ENCODE results near the gene TSHZ2.
"Not testable (repeated sequence)": the region's sequence is repeated elsewhere in the genome, so short reads cannot be mapped to it uniquely, and the experiment has no call there.

TSHZ2 gene

DNA sequence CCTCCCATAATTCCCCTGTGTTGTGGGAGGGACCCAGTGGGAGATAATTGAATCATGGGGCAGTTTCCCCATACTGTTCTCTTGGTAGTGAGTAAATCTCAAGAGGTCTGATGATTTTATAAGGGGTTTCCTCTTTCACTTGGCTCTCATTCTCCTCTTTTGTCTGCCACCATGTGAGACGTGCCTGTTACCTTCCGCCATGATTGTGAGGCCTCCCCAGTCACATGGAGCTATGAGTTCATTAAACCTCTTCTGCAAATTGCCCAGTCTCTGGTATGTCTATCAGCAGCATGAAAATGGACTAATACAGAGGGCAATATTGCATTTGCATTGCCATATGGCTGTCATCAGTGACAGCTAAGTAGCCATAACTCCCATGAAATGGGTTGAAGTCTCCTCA is 558.3 kb downstream of the TSHZ2 start:
- TF ChIP-seq, protein P1, sequence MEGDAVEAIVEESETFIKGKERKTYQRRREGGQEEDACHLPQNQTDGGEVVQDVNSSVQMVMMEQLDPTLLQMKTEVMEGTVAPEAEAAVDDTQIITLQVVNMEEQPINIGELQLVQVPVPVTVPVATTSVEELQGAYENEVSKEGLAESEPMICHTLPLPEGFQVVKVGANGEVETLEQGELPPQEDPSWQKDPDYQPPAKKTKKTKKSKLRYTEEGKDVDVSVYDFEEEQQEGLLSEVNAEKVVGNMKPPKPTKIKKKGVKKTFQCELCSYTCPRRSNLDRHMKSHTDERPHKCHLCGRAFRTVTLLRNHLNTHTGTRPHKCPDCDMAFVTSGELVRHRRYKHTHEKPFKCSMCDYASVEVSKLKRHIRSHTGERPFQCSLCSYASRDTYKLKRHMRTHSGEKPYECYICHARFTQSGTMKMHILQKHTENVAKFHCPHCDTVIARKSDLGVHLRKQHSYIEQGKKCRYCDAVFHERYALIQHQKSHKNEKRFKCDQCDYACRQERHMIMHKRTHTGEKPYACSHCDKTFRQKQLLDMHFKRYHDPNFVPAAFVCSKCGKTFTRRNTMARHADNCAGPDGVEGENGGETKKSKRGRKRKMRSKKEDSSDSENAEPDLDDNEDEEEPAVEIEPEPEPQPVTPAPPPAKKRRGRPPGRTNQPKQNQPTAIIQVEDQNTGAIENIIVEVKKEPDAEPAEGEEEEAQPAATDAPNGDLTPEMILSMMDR (IDR thresholded peaks at IDR 0.05; ENCODE audit: low read depth, low read length): no peak
- Histone ChIP-seq H3K27me3 (no peaks in the 10 kb centered on the region), H3K9me3 (no peaks in the 10 kb centered on the region; the same call in 1 of the 2 replicates), H3K36me3 (no peaks in the 10 kb centered on the region), H3K4me3 (ENCODE audit: low read depth, low read length) (no peak overlapping the region), H3K4me1 (no peaks in the 10 kb centered on the region)
- DNase-seq: no peak

DNA sequence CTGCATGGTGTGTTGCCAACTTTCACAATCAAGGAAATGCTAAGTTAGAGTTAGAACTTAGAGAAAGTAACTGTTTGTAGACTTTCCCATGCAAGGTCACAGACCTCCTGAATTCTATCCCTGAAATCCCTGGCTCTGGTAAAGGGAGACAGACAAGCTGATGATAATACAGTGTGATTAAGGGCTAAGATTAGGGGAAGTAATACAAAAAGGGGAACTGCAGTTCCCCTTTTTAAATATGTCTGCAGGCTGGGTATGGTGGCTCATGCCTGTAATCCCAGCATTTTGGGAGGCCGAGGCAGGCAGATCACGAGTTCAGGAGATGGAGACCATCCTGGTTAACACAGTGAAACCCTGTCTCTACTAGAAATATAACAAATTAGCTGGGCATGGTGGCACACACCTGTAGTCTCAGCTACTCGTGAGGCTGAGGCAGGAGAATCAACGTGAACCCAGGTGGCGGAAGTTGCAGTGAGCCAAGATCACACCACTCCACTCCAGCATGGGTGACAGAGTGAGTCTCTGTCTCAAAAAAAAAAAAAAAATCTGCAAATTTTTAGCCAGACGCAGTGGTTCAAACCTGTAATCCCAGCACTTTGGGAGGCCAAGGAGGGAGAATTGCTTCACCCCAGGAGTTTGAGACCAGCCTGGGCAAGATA is 560.6 kb downstream of the TSHZ2 start:
- not testable (repeated sequence) for H3K36me3 ChIP-seq; H3K4me3 ChIP-seq (ENCODE audit: low read depth, low read length); H3K9me3 ChIP-seq; DNase-seq; H3K27me3 ChIP-seq; H3K4me1 ChIP-seq

DNA sequence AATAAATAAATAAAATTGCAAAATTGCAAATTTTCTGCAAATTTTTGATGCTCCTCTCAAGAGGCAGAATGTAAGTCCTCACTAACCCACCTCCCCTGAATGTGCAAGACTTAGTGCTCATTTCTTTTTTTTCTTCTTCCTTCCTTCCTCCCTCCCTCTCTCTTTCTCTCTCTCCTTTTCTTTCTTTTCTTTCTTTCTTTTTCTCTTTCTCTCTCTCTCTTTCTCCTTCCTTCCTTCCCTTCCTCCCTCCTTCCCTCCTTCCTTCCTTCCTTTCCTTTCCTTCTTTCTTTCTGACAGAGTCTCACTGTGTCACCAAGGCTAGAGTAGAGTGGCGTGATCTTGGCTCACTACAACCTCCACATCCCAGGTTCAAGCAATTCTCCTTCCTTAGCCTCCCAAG is 561.3 kb downstream of the TSHZ2 start:
- TF ChIP-seq, protein P1 (IDR thresholded peaks at IDR 0.05; ENCODE audit: low read depth, low read length): no peak
- Histone ChIP-seq H3K4me1 (no peaks in the 10 kb centered on the region), H3K4me3 (ENCODE audit: low read depth, low read length) (no peak overlapping the region), H3K36me3 (no peaks in the 10 kb centered on the region), H3K27me3 (no peaks in the 10 kb centered on the region), H3K9me3 (no peaks in the 10 kb centered on the region; the same call in 1 of the 2 replicates)
- DNase-seq: no peak

DNA sequence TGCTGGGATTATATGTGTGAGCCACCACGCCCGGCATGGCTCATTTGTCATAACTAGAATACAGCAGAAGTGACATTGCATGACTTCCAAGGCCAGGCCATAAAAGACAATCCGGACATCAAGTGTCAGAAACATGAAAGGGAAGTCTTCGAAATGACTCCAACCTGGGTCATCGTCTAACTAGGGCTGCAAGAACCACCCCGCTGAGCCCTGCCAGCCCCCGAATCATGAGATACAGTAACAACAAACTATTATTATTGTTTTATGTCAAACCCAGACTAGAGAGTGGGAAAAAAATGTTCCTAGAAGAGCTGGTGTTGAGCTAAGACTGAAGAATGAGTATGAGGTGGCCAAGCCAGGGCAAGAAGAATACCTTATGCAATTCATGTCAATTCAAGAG is 561.9 kb downstream of the TSHZ2 start:
- DNase-seq: no peak
- Histone ChIP-seq H3K27me3 (no peaks in the 10 kb centered on the region), H3K4me3 (ENCODE audit: low read depth, low read length) (no peak overlapping the region), H3K9me3 (no peaks in the 10 kb centered on the region; the same call in 1 of the 2 replicates), H3K4me1 (no peaks in the 10 kb centered on the region), H3K36me3 (no peaks in the 10 kb centered on the region)
- TF ChIP-seq, protein P1 (IDR thresholded peaks at IDR 0.05; ENCODE audit: low read depth, low read length): no peak

DNA sequence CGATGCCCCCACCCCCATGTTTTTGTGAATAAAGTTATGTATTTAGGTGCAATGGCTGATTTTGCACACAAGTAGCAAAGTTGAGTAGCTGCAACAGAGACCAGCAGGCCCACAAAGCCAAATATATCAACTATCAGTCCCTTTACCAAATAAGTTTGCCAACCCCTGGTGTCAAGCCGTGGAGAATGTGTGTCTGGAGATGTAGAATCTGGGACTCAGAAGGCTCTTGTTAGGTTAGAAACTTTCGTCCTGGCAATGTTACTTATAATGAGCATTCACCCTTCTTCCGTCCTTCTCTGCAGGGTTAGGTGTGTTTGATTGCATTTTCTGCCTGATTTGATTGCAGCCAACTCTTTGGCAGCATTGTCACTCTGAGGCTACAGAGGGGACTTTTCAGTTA is 563.7 kb downstream of the TSHZ2 start:
- no peak for DNase-seq
- TF ChIP-seq, protein P1 (IDR thresholded peaks at IDR 0.05; ENCODE audit: low read depth, low read length): no peak
- H3K27me3 ChIP-seq: no peaks in the 10 kb centered on the region
- H3K9me3 ChIP-seq: no peaks in the 10 kb centered on the region
- no peak overlapping the region for H3K4me3 ChIP-seq (ENCODE audit: low read depth, low read length)
- no peaks in the 10 kb centered on the region for H3K36me3 ChIP-seq
- no peaks in the 10 kb centered on the region for H3K4me1 ChIP-seq

DNA sequence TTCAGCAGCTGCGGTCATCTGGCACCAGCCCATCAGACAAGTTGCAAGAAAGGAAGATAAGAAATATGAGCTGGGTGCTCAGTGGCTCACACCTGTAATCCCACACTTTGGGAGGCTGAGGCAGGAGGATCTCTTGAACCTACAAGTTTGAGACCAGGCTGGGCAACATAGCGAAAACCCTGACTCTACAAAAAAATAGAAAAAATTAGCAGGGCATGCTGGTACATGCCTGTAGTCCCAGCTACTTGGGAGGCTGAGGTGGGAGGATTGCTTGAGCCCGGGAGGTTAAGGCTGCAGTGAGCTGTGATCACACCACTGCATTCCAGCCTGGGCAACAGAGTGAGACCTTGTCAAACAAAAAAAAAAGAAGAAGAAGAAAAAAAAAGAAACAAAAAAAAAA is 564.2 kb downstream of the TSHZ2 start:
- not testable (repeated sequence) for H3K4me1 ChIP-seq; H3K9me3 ChIP-seq; H3K36me3 ChIP-seq; H3K27me3 ChIP-seq; DNase-seq; H3K4me3 ChIP-seq (ENCODE audit: low read depth, low read length)

DNA sequence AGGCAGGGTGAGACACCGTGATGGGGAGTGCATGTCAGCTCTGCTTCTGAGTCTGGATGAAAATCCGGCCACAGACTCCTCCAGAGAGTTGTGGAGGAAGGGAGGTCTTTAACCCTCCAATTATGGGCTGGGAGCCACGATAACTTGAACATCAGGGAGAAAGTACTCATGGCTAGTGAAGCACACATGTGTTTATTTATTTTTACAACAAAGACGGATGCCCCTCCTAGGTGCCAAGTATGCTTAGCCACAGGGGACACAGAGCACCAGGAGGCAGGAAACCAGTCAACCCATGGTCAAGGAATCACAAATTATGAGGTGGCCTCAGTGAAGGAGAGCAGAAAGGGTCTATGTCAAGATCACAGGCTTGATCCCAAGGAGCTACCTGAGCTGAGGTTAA is 567.4 kb downstream of the TSHZ2 start:
- no peak for DNase-seq
- no peak overlapping the region for H3K4me3 ChIP-seq (ENCODE audit: low read depth, low read length)
- TF ChIP-seq, protein P1 (IDR thresholded peaks at IDR 0.05; ENCODE audit: low read depth, low read length): no peak
- H3K36me3 ChIP-seq: no peaks in the 10 kb centered on the region
- no peaks in the 10 kb centered on the region for H3K27me3 ChIP-seq
- H3K9me3 ChIP-seq: no peaks in the 10 kb centered on the region
- H3K4me1 ChIP-seq: no peaks in the 10 kb centered on the region
